Breast epithelium (tissue), 4 donors: Measurements from ENCODE around the gene GRK5. TPM values are rescaled to one million over a fixed set of nuclear protein-coding genes. Genes with fewer than 3 reads are reported as not detected.

Source experiments
- DNase-seq, 2 donors: peaks; one replicate each; pipeline ENCODE4 v3.0.0-alpha.2; 2019; ENCODE audit warnings: low spot score in 2 of 2
- H3K27ac ChIP-seq, 2 donors: fragments of 200-600 bp; sonication (generic) in 1 of 2; one replicate each; pipeline ENCODE4 v1.5.1; 2016 to 2019; ENCODE audit warnings: mild to moderate bottlenecking in 1 of 2
- H3K27me3 ChIP-seq, 2 donors: fragments of 200-600 bp; sonication (generic) in 1 of 2; one replicate each; pipeline versions ENCODE4 v1.5.1 to v1.6.0; 2017 to 2019; ENCODE audit warnings: control low read depth in 1 of 2, mild to moderate bottlenecking in 1 of 2
- H3K36me3 ChIP-seq: fragments of 200-600 bp; one replicate; pipeline ENCODE4 v1.5.1; 2019
- H3K4me1 ChIP-seq, 2 donors: fragments of 200-600 bp; sonication (generic); one replicate each; pipeline ENCODE4 v1.5.1; 2016 to 2019; ENCODE audit warnings: control low read depth in 1 of 2
- H3K4me3 ChIP-seq, 3 donors: fragments of 200-600 bp; sonication (generic); 1 replicate in 2 of 3; 2 replicates in 1 of 3; pipeline ENCODE4 v1.5.1; 2016 to 2019; ENCODE audit warnings: mild to moderate bottlenecking in 3 of 3, moderate library complexity in 2 of 3
- H3K9me3 ChIP-seq, 2 donors: fragments of 200-600 bp; sonication (generic) in 1 of 2; one replicate each; pipeline ENCODE4 v1.5.1; 2016 to 2019; ENCODE audit warnings: control low read depth in 1 of 2
- POLR2A ChIP-seq: fragments of 450-650 bp; IDR thresholded peaks from one replicate; pipeline ENCODE4 v1.6.1; 2016; ENCODE audit warnings: antibody characterized with exemption, mild to moderate bottlenecking, moderate library complexity
- POLR2AphosphoS5 ChIP-seq, 3 donors: sonication (generic); formaldehyde crosslinking; IDR thresholded peaks; one replicate each; pipeline ENCODE4 v1.6.1; 2017; ENCODE audit warnings: antibody characterized with exemption in 3 of 3
- intact Hi-C: fragments of 100-400 bp; cut with DNase I; formaldehyde crosslinking; loops from one replicate; pipeline ENCODE4 v1.15.1; 2023; ENCODE audit warnings: low total_unique reads
- total RNA-seq, 3 donors: library from RNA; depleted of rRNA; stranded (reverse); fragments of >200 nt; gene quantifications; one replicate each; pipeline ENCODE4 v1.1.0, GENCODE V29; 2016
- TF ChIP-seq, protein P1 (sequence below), 3 donors: fragments of 450-650 bp; IDR thresholded peaks; one replicate each; pipeline ENCODE4 v1.5.1; 2016 to 2017; ENCODE audit warnings: antibody characterized with exemption in 3 of 3, mild to moderate bottlenecking in 3 of 3, moderate library complexity in 3 of 3

Gene GRK5
- total RNA-seq, 3 donors from 2014 or later, result 14.9 to 20.6 (median 15.2) TPM

DNA sequence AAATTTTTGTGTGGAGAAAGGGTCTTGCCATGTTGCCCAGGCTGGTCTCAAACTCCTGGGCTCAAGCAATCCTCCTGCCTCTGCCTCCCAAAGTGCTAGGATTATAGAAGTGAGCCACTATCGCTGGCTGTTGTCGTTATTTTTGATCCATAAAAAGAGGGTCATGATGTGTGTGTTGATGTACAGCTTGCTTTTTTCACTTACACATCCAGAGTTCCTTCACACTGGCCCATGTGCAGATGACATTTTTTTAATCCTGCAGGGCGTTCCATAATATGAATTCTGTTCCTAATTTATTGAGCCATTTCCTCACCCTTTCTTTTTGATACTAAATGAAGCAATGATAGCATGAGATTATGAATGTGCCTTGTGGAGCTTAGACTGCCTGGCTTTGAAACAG lies 40.8 kb downstream of the GRK5 start:
- DNase-seq, result no peak
- no peak overlapping the region for H3K4me3 ChIP-seq
- no peaks in the 10 kb centered on the region for H3K27me3 ChIP-seq
- H3K4me1 ChIP-seq, result peaks cover 0 to 4% of the 10 kb centered on the region in 2 donors
- no peaks in the 10 kb centered on the region for H3K9me3 ChIP-seq
- H3K27ac ChIP-seq, result no peak overlapping the region
- intact Hi-C loops, result no loop called here
- TF ChIP-seq, protein P1, sequence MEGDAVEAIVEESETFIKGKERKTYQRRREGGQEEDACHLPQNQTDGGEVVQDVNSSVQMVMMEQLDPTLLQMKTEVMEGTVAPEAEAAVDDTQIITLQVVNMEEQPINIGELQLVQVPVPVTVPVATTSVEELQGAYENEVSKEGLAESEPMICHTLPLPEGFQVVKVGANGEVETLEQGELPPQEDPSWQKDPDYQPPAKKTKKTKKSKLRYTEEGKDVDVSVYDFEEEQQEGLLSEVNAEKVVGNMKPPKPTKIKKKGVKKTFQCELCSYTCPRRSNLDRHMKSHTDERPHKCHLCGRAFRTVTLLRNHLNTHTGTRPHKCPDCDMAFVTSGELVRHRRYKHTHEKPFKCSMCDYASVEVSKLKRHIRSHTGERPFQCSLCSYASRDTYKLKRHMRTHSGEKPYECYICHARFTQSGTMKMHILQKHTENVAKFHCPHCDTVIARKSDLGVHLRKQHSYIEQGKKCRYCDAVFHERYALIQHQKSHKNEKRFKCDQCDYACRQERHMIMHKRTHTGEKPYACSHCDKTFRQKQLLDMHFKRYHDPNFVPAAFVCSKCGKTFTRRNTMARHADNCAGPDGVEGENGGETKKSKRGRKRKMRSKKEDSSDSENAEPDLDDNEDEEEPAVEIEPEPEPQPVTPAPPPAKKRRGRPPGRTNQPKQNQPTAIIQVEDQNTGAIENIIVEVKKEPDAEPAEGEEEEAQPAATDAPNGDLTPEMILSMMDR (IDR thresholded peaks at IDR 0.05), result no peak
- TF ChIP-seq POLR2AphosphoS5 (IDR thresholded peaks at IDR 0.05), result no peak
- H3K36me3 ChIP-seq, result no peaks in the 10 kb centered on the region

DNA sequence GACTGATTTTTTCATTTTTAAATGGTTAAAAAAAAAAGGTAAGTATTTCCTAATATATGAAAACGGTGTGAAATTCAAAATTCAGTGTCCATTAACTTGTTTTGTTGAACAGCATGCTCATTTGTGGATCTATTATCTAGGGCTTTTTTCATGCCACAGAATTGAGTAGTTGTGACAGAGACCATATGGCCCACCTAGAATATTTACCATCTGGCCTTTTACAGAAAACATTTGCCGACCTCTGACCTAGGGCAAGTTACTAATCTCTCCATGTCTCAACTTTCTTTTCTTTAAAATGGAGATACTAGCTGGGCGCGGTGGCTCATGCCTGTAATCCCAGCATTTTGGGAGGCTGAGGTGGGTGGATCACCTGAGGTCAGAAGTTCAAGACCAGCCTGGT lies 41.3 kb downstream of the GRK5 start:
- Histone ChIP-seq H3K36me3 (no peaks in the 10 kb centered on the region), H3K27ac (no peak overlapping the region), H3K4me3 (no peak overlapping the region), H3K27me3 (no peaks in the 10 kb centered on the region), H3K9me3 (no peaks in the 10 kb centered on the region), H3K4me1 (peaks cover 0 to 8% of the 10 kb centered on the region in 2 donors)
- no peak for TF ChIP-seq POLR2AphosphoS5 (IDR thresholded peaks at IDR 0.05)
- TF ChIP-seq, protein P1 (IDR thresholded peaks at IDR 0.05), result no peak
- intact Hi-C loops, result no loop called here
- DNase-seq, result no peak

DNA sequence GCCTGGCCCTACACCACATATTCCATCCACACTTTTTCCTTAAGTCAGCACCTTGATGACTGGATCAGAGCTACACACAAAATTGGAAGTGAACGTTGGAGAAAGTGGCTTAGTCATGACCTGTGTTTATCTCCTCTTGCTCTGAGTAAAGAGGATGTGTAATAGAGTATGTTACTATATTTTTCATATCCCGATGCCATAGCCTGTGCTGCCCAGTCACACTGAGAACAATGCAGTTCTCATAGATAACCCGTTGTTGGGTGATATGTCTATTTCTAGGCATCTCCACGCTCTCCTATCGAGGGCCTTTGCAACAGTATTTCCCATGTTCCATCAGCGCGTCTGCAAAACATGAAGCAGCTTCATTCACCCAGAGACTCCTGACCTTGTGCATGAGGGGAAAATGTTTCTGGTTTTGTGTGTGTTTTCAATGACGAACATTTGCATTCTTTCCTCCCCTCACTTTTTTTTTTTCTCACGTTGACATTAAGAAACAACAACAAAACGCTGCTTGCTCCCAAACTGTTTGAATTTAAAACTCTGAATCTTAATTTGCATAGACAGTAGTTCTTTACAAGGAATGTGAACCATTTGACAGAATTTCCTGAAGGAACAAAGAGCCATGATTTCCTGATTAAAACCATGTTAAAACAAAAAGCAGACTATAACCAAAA lies 43.4 kb downstream of the GRK5 start:
- Histone ChIP-seq H3K27ac (peak overlapping the region; percentile 84 to 95), H3K36me3 (no peaks in the 10 kb centered on the region), H3K4me1 (peaks cover 0 to 8% of the 10 kb centered on the region in 2 donors), H3K27me3 (no peaks in the 10 kb centered on the region), H3K9me3 (no peaks in the 10 kb centered on the region), H3K4me3 (no peak overlapping the region)
- TF ChIP-seq, protein P1 (IDR thresholded peaks at IDR 0.05), result no peak
- TF ChIP-seq POLR2AphosphoS5 (IDR thresholded peaks at IDR 0.05) (no peak), POLR2A (no peak)
- no peak for DNase-seq
- intact Hi-C loops, result loop anchor here (2.0 kb wide), 1 partner anchor 34 kb away; no protein-coding TSS in a partner anchor

DNA sequence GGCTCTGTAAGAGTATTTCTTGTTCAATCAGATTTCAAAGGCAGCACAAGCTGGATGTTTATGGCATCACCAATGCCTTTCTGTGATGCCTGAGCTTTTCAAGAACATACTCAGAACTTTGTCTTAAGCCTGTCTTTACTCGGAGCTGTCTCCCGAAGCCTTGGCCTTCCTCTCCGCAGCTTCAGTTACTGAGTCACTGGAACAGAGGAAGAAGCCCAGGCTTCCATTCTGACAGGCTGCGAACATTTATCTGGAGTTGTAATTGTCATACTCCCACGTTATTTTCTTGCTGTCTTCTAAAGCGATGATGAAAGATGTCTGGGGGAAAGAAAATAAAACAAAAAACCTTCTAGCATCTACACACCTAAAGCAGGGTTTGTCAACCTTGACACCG lies 43.9 kb downstream of the GRK5 start:
- no peak for TF ChIP-seq POLR2AphosphoS5 (IDR thresholded peaks at IDR 0.05)
- TF ChIP-seq, protein P1 (IDR thresholded peaks at IDR 0.05), result no peak
- TF ChIP-seq POLR2A, result no peak
- H3K27me3 ChIP-seq, result no peaks in the 10 kb centered on the region
- H3K36me3 ChIP-seq, result no peaks in the 10 kb centered on the region
- peaks cover 0 to 8% of the 10 kb centered on the region in 2 donors for H3K4me1 ChIP-seq
- H3K9me3 ChIP-seq, result no peaks in the 10 kb centered on the region
- intact Hi-C loops, result loop anchor here (2.0 kb wide), 1 partner anchor 33 kb away; no protein-coding TSS in a partner anchor
- H3K27ac ChIP-seq, result peak overlapping the region; percentile 84 to 95
- no peak overlapping the region for H3K4me3 ChIP-seq
- DNase-seq, result no peak

DNA sequence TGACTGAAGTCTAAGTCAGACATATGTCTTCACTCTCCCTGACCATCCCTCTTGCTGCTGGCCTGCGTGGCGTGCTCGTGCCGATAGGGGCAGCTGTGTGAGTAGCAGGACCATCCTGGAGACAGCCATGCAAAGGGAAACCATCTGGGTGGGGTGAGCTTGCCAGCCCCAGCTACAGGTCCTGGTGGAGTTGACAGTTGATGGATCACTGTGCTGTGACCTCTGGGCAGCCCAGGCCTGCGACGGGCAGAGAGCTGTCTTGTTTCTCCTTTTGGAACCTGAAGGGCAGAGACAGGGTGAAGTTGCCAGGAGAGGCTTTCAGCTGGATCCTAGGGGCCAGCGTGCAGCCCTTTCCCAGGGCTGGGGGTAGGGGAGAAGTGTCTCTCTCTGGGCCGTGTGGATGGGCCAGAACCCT lies 44.7 kb downstream of the GRK5 start:
- intact Hi-C loops, result no loop called here
- Histone ChIP-seq H3K27ac (peak overlapping the region; percentile 84 to 95), H3K27me3 (no peaks in the 10 kb centered on the region), H3K4me1 (peaks cover 0 to 8% of the 10 kb centered on the region in 2 donors), H3K4me3 (no peak overlapping the region), H3K9me3 (no peaks in the 10 kb centered on the region), H3K36me3 (no peaks in the 10 kb centered on the region)
- DNase-seq, result no peak
- TF ChIP-seq POLR2AphosphoS5 (IDR thresholded peaks at IDR 0.05) (no peak), POLR2A (no peak)
- TF ChIP-seq, protein P1 (IDR thresholded peaks at IDR 0.05), result no peak
